Endometrial microvascular endothelial cells (primary cell): ENCODE measurements around the gene MRC2. TPM values are rescaled to one million over a fixed set of nuclear protein-coding genes. Genes with fewer than 3 reads are reported as not detected.

Experiments
- in situ Hi-C: cut with HindIII; loops from 2 replicates; pipeline ENCODE4 v1.10.0; 2017; ENCODE audit warnings: low sequenced_read_pairs, low pct_unique_long_range_greater_than_20kb; ENCODE audit errors: inconsistent ontology term
- total RNA-seq: library from RNA; depleted of rRNA; stranded (reverse); fragments of >200 nt; gene quantifications from one replicate; pipeline ENCODE4 v1.2.3, GENCODE V29; 2015; ENCODE audit errors: inconsistent ontology term

Gene MRC2
- total RNA-seq, 1 donor from 2014 or later: 11.9 TPM

GRCh38 chr17:62629556-62630364 is 2.3 kb downstream of the MRC2 start:
- in situ Hi-C loops: no loop called here

DNA sequence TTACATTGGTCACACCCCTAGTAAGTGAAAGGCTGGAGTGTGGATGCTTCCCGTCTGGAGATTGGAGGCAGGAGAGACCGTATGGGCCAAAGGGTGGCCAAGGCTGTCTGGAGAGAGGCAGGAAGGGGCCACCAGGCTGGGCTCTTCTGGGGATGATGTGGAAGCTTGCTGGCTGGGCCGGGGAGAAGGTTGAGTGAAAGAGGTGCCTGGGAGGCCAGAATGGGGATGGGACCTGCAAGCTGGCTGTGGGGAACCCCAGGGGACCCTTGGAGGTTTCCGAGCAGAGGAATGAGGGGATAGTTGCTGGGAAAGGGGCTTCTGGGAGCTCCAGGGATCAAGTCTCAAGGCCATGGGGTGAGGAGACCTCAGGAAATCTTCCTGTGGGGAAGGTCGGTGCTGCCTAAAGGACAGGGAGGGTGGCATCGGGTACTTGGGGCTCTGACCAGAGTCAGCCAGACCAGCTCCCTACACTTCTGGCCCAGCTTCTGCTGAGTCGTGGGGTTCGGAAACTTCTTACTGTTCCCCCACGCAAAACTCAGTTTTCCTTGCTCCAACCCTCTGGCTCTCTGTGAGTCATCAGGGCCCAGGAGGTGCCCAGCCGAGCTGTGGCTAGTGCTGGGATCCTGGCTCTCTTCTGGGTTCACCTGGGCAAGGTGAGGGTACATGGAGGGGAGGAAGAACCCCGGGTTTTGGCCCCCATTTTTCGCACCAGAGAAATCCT is 3.1 kb downstream of the MRC2 start:
- in situ Hi-C loops: no loop called here

DNA sequence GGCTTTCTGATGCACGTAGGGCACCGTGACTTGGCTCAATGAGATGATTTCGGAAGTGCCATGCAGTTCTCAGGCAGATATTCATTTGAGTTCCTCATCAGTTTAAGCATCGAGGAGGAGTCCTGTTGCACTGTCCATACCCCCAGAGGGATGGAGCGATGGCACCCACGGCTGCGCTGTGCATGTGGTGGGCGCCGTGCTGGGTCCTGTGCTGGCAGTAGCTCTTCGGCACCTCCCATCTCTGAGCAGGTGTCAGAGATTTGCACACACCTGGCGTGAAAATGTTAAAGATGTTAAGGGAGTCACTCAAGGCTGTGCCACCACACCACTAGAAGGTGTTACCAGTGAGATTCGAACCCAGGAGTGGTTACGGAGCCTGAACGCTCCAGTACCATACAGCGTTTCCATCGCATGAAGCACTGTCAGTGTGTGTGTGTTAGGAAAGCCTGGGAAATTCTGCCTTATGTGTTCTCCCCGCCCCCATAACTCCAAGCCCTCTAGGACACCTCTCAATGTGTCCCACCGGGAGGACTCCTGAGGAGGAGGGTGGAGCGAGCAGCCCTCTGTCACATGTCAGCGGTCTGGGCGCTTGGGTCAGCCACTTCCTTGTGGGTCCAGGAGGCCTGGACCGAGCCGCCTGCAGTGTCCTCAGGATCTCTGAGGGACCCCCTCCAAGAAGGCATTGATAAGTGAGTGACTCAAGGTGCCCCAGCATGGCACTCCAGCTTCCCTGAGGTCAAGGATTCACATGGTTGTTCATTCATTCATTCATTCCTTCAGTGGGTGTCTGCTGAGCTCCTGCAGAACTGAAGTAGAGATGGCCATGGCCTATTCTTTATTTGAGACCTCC is 3.8 kb downstream of the MRC2 start:
- in situ Hi-C loops: no loop called here

DNA sequence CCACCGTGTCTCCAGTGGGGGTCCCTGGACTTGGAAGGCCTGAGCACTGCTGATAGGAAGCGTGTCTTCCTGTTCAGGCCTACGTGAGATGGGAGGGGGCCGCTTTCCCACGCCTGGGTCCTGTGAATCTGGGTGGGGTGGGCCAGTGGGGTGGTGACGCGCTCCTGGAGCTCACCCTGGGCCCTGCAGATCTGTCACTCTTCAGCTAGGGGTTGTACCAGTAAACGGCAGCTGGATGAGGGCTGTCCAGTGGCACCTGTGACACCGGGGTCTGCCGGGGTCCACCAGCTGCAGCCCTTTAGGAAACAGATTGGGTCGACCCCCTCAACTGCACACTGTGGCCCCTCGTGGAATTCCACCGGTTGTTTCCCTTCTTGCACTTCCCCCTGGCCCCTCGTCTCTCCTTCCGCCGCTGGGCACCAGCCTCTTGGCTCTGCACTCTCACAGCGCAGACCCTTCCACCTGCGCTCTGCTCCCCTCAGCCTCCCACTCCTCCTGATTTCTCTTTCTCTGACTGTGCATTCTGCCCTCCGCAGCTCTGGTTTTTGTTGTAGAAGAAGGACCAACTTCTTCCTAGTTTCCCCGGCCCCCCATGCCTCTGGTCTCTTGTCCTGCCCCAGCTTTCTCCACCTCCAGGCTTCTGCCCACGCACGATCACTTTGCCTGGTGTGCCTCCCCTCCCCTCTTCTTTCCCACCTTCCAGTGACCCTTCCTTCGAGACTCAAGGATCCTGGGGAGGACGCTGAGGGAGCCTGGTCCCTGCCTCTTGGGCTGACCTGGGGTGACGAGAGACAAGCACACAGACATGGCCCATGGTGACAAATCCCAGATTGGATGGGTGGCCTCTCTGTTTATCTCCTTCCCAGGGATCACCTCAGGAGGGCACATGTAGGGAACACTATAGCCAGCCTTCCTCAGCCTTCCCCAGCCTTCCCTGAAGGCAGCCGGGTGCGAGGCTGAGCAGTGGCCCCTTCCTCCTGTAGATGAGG is 4.8 kb downstream of the MRC2 start:
- in situ Hi-C loops: no loop called here

- in situ Hi-C loops: no loop called here
Observed at GRCh38 chr17:62637809-62638208, 10.3 kb downstream of the MRC2 start.

DNA sequence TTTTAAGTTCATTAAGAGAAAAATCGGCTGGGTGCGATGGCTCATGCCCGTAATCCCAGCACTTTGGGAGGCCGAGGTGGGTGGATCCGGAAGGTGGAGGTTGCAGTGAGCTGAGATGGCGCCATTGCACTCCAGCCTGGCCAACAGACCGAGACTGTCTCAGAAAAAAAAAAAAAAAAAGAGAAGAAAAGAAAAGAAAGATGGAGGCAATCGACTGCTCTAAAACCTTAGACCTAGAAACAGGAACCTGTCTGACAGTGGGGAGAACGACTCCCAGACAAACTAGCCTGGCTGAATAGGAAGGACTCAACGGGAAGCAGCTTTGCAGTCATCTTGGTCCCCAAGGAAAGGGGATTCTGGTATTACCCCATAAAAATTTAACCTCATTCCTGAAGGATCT is 13.7 kb downstream of the MRC2 start:
- in situ Hi-C loops: no loop called here

GRCh38 chr17:62641951-62642350 is 14.5 kb downstream of the MRC2 start:
- in situ Hi-C loops: no loop called here

DNA sequence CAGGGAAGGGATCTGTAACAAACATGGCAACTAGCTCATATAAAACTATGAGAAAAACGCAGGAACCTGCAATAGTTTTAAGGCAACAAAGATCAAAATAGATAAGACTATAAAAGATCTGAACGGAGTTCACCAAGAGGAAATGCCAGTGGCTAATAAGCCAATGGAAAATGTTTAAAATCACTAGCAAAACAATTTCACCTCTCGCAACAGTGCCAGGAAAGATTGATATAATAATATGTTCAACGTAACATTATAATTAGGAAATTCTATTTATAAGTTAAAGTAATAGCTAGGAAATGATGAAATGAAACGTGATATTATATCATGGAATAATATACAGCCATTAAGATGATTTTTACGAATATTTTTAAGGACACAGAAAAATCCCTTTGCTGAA is 16.0 kb downstream of the MRC2 start:
- in situ Hi-C loops: no loop called here

DNA sequence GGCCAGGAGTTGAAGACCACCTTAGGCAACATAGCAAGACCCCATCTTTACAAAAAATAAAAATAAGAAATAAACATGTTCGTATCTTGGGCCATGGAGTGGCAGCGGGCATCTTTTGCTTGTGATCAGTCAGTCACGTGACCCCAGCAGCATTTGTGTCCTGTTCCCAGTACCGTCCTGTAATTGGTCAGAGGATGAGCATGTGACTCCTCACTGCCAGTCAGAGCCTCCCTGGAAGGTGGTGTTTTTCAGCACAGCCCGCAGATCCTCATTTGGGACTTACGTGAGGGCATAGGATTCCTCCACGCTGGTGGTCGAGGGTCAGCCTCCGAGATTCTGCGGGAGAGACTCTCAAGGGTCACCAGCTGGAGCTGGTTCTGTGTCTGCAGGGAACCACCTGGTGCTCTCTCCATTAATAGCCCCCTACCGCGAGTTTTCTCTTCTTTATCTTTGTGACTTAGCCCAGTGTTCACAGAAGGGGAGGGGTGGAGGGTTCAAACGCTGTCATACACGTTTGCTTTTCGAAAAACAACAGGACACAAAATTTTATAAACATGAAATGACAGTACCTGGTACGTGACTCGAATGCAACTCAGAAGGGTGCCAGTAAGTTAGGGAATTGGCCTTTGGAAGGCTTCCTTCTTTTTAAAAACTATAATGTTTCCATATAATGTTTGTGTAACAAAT is 17.2 kb downstream of the MRC2 start:
- in situ Hi-C loops: no loop called here

GRCh38 chr17:62648251-62648955 is 20.9 kb downstream of the MRC2 start:
- in situ Hi-C loops: no loop called here

- in situ Hi-C loops: no loop called here
Observed at GRCh38 chr17:62648956-62649294, 21.5 kb downstream of the MRC2 start.

GRCh38 chr17:62649570-62649969 is 22.1 kb downstream of the MRC2 start:
- in situ Hi-C loops: no loop called here

GRCh38 chr17:62650587-62650986 is 23.1 kb downstream of the MRC2 start:
- in situ Hi-C loops: no loop called here

DNA sequence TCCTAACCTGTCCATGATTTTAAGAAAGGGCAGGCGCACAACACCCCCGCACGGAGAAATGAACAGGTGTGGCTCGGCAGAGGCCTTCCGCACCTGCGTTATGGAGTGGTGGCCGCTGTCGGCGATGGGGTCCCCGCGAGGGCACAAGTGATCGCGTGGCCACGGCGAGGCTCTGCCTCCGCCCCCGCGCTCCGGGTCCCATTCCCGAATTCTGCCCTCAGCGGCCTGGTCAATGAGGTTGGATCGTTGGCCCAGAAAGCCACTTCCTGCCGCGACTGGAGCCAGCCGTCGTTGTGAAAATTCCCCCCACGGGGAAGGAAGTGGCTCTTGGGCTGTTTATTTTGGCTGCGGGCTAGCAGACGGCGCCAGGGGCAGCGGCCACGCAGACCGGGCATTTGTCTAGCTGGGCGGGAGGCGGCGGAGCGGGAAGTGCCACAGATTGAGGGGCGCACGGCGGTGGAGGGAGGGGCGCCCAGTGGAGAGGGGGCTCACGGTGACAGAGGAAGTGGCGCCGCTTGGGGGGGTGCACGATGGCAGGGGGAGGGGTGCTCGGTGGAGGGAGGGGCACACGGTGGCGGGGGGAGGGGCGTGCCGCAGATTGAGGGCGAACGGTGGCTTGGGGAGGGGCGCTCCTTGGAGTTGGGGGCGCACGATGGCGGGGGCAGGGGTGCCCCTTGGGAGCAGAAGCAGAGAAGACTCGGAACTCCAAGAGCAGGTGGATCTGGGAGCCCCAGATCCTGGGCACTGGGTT is 25.0 kb downstream of the MRC2 start:
- in situ Hi-C loops: no loop called here

DNA sequence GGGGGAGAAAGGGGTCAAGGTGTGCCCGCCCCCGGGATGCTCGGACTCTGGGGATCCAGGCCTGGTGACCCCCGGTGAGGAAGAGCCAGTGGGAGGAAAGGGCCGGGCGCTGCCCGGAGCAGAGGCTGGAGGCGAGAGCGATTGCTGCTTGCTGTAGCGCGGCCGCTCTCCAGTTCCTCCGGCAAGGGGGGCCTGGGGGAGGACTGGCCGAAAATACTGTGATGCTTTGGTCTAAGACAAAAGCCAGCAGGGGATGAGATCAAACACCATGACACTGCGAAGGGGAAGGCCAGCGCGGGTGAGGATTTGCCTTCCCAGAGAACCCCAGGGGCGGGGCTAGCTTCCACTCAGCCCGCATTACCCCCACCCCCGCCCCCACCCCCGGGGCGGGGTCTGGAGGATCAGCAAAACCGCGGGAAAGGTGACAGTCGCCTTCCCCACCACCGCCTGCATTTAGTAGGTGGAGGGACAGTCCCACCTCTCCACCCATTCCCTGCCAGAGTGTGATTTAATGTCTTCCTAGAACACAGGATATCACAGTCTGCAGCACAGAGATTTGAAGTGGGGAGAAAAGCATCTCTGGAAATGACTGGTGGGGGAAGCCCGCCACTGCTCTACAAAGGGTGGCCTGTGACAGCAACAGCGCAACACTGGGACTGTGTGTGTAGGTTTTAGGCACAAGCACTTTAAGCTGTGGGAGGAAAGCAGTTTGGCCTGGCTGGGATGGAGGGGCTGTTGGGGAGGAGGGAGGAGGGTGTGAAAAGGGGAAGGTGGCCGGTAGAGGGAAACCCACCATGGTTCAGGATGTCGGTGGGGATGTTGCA is 25.7 kb downstream of the MRC2 start:
- in situ Hi-C loops: no loop called here
